GM12865 (cell line): ENCODE results near the gene SMG6.
A peak's percentile ranks its signal among the peaks of the same experiment; 100 is the strongest.

ENCODE experiments used
- DNase-seq: peaks from one replicate; pipeline ENCODE4 v3.0.0; 2010; ENCODE audit warnings: low read depth
- H3K4me3 ChIP-seq: 2 replicates; pipeline ENCODE4 v1.5.1; 2011; ENCODE audit warnings: mild to moderate bottlenecking, low read depth, low read length, control low read depth
- CTCF ChIP-seq: IDR thresholded peaks from 2 replicates; pipeline ENCODE4 v1.5.1; 2011; ENCODE audit warnings: low read length, control low read depth, low read depth, inconsistent platforms; ENCODE audit not compliant: insufficient read depth; ENCODE audit errors: missing control alignments

The SMG6 gene

GRCh38 chr17:2303204-2304188 is at the start of gene SMG6, which contains the start of gene SRR:
TSS of gene SMG6 (minus strand) at chr17:2303785. CDS start at chr17:2303720, 65 bp downstream.
TSS of gene SRR (plus strand) at chr17:2303950. CDS start at chr17:2315561, 11,611 bp downstream.
- peak within 1 kb of the TSS; percentile 88 for H3K4me3 ChIP-seq
- TF ChIP-seq CTCF, result no peak
- peak; percentile 95 for DNase-seq

GRCh38 chr17:2351269-2351668 is 47.7 kb upstream of the SMG6 start:
- no peak for DNase-seq
- TF ChIP-seq CTCF, result no peak
- H3K4me3 ChIP-seq, result no peak overlapping the region

GRCh38 chr17:2347805-2348685 is 44.5 kb upstream of the SMG6 start:
- no peak for TF ChIP-seq CTCF
- DNase-seq, result no peak
- H3K4me3 ChIP-seq, result no peak overlapping the region

GRCh38 chr17:2346475-2346874 is 42.9 kb upstream of the SMG6 start:
- no peak for TF ChIP-seq CTCF
- H3K4me3 ChIP-seq, result no peak overlapping the region
- no peak for DNase-seq

- no peak for DNase-seq
- TF ChIP-seq CTCF, result no peak
- no peak overlapping the region for H3K4me3 ChIP-seq
Observed at GRCh38 chr17:2344528-2344927, 40.9 kb upstream of the SMG6 start.

GRCh38 chr17:2343421-2343820 is 39.8 kb upstream of the SMG6 start:
- DNase-seq, result no peak
- no peak for TF ChIP-seq CTCF
- H3K4me3 ChIP-seq, result no peak overlapping the region
